Bronchial epithelial cell (primary cell): ENCODE measurements around the gene DDAH1. TPM values are rescaled to one million over a fixed set of nuclear protein-coding genes. Genes with fewer than 3 reads are reported as not detected.

ENCODE experiments used
- DNase-seq: peaks from one replicate; pipeline ENCODE4 v3.0.0-alpha.2; 2010; ENCODE audit warnings: low read depth
- FAIRE-seq: peaks from 2 replicates; lab custom pipeline; 2011; peaks lifted over from hg19 to GRCh38; lab: Jason Lieb, UNC
- H3K27me3 ChIP-seq: 2 replicates; pipeline ENCODE4 v1.5.1; 2011; ENCODE audit warnings: low read length; ENCODE audit not compliant: control insufficient read depth, insufficient read depth
- H3K36me3 ChIP-seq: 2 replicates; pipeline ENCODE4 v1.5.1; 2011; ENCODE audit warnings: low read length; ENCODE audit not compliant: control insufficient read depth, insufficient read depth
- H3K4me3 ChIP-seq: 2 replicates; pipeline ENCODE4 v1.5.1; 2011; ENCODE audit warnings: mild to moderate bottlenecking, low read depth, low read length, control low read depth
- total RNA-seq: library from RNA; depleted of rRNA; stranded (reverse); fragments of >200 nt; gene quantifications from 2 replicates; pipeline ENCODE4 v1.2.1, GENCODE V29; 2014
- TF ChIP-seq, protein P1 (sequence below): IDR thresholded peaks from 2 replicates; pipeline ENCODE4 v1.5.1; 2011; ENCODE audit warnings: mild to moderate bottlenecking, moderate library complexity, low read length, control low read depth, inconsistent platforms; ENCODE audit not compliant: insufficient read depth, severe bottlenecking

DDAH1 gene
- total RNA-seq, 1 donor from 2014 or later = 1.6 TPM

DNA sequence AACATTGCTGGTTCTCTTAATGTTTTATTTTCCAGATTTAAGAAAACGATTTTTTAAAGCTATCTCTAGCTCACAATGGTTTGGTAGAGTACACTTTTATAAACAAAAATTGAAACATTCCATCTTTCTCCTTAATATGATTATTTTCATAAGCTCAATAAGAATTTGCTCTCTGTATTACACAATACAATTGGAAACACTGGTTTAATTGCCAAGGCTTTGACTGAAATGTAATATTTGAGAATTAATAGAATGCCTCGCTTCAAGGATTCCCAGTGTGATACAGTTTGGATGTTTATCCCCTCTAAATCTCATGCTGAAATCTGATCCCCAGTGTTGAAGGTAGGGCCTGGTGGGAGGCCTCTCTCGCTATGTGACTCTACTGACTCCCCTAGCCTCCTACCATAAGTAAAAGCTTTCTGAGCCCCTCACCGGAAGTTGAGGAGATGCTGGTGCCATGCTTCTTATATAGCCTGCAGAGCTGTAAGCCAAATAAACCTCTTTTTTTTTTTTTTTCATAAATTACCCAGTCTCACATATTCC is 67.4 kb downstream of the DDAH1 start:
- H3K36me3 ChIP-seq = no peaks in the 10 kb centered on the region
- FAIRE-seq = no peak
- no peak overlapping the region for H3K4me3 ChIP-seq
- no peak for DNase-seq
- H3K27me3 ChIP-seq = no peaks in the 10 kb centered on the region
- TF ChIP-seq, protein P1, sequence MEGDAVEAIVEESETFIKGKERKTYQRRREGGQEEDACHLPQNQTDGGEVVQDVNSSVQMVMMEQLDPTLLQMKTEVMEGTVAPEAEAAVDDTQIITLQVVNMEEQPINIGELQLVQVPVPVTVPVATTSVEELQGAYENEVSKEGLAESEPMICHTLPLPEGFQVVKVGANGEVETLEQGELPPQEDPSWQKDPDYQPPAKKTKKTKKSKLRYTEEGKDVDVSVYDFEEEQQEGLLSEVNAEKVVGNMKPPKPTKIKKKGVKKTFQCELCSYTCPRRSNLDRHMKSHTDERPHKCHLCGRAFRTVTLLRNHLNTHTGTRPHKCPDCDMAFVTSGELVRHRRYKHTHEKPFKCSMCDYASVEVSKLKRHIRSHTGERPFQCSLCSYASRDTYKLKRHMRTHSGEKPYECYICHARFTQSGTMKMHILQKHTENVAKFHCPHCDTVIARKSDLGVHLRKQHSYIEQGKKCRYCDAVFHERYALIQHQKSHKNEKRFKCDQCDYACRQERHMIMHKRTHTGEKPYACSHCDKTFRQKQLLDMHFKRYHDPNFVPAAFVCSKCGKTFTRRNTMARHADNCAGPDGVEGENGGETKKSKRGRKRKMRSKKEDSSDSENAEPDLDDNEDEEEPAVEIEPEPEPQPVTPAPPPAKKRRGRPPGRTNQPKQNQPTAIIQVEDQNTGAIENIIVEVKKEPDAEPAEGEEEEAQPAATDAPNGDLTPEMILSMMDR = no peak

DNA sequence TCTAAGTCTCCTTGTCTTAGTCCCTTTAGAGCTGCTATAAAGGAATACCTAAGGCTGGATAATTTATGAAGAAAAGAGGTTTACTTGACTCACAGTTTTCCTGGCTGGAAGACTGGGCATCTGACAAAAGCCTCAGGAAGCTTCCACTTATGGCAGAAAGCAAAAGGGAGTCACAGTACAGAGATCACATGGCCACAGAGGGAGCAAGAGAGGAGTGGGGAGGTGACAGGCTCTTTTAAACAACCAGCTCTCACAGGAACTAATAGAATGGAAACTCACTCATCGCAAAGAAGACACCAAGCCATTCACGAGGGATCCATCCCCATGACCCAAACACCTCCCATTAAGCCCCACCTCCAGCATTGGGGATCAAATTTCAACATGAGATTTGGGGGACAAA is 68.8 kb downstream of the DDAH1 start:
- DNase-seq (no peak), FAIRE-seq (peak; percentile 7)
- H3K4me3 ChIP-seq = no peak overlapping the region
- TF ChIP-seq, protein P1 = no peak
- H3K36me3 ChIP-seq = no peaks in the 10 kb centered on the region
- H3K27me3 ChIP-seq = no peaks in the 10 kb centered on the region

- TF ChIP-seq, protein P1 = no peak
- H3K36me3 ChIP-seq = no peaks in the 10 kb centered on the region
- no peaks in the 10 kb centered on the region for H3K27me3 ChIP-seq
- no peak overlapping the region for H3K4me3 ChIP-seq
- no peak for FAIRE-seq
- no peak for DNase-seq
These were observed 70.8 kb downstream of the DDAH1 start for GRCh38 chr1:85394130-85394529.

DNA sequence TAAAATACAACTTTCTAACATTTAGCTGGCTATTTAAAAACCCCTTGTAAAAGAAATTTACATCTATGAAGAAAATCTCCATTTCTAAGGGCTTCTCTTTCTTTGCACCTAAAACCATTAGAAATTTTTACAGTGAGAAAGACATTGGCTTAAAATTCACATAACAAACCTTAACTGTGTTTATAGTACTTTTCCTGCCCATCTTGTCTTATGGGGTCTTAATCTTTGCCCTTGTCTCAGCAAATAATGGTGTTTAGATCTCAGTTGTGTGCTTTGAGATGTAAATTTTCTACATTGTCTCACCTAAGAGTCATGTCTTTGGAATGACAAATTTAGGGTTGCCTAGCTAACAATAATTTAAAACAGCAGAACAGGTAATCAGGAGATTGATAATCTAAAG is 71.5 kb downstream of the DDAH1 start:
- no peak for DNase-seq
- Histone ChIP-seq H3K27me3 (no peaks in the 10 kb centered on the region), H3K36me3 (no peaks in the 10 kb centered on the region), H3K4me3 (no peak overlapping the region)
- TF ChIP-seq, protein P1 = no peak
- FAIRE-seq = no peak

DNA sequence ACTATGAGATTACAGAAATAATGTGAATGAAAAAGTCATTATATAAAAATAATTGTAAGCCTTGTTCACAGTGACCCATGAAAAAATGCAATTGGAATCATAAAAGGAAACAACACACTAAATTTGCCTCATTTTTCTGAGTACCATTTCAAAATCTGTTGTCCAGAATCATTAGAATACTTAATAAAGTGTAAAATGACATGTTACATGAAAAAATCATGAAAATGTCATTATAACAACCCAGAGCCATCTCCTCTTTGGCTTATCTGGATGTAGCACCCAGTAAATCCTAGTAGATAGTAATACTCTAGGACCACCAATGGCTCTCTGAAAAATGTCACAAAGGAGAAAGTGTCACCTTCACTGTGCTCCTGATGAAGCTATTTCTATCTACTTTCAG is 76.5 kb downstream of the DDAH1 start:
- Histone ChIP-seq H3K4me3 (no peak overlapping the region), H3K36me3 (no peaks in the 10 kb centered on the region), H3K27me3 (no peaks in the 10 kb centered on the region)
- DNase-seq (no peak), FAIRE-seq (no peak)
- TF ChIP-seq, protein P1 = no peak

- FAIRE-seq = no peak
- Histone ChIP-seq H3K27me3 (no peaks in the 10 kb centered on the region), H3K36me3 (no peaks in the 10 kb centered on the region), H3K4me3 (no peak overlapping the region)
- DNase-seq = no peak
- TF ChIP-seq, protein P1 = no peak
These were observed 77.2 kb downstream of the DDAH1 start for GRCh38 chr1:85387781-85388180.
